ENCODE measurements around the gene BCR. TPM values are rescaled to one million over a fixed set of nuclear protein-coding genes. Genes with fewer than 3 reads are reported as not detected.
A peak's percentile ranks its signal among the peaks of the same experiment; 100 is the strongest.

The BCR gene
- total and polyA plus RNA-seq, 12 donors, result 10.9 to 33.4 (median 25.8) TPM

GRCh38 chr22:23226497-23226850 lies 46.2 kb downstream of the BCR start:
- no peak for TF ChIP-seq CTCF (IDR thresholded peaks at IDR 0.05)
- peaks cover 23 to 70% (median 60%) of the 10 kb centered on the region in 9 donors for H3K4me1 ChIP-seq
- intact Hi-C loops (cut with DNase I), result loop anchor here in 2 of 10 donors (5.0 to 10.0 kb wide), 2 partner anchors 44 to 48 kb away; partner anchors contain the start of gene BCR (in 2 of the 2)
- no peaks in the 10 kb centered on the region for H3K27me3 ChIP-seq
- no peak overlapping the region for H3K4me3 ChIP-seq
- peaks cover 0 to 25% (median 10%) of the 10 kb centered on the region in 11 donors for H3K9me3 ChIP-seq
- DNase-seq (no peak), ATAC-seq (no peak)
- peak overlapping the region; percentile 54 to 81 (median 77) for H3K27ac ChIP-seq
- H3K36me3 ChIP-seq, result no peaks in the 10 kb centered on the region

- intact Hi-C loops (cut with DNase I), result loop anchor here in 2 of 10 donors (5.0 to 10.0 kb wide), 2 partner anchors 45 to 47 kb away; partner anchors contain the start of gene BCR (in 2 of the 2)
- 42 to 59% methylated on average over 1 of the region's 1 CpG for WGBS, 2 donors
Measured at GRCh38 chr22:23227380-23227779, 47.1 kb downstream of the BCR start.

GRCh38 chr22:23228503-23228902 lies 48.2 kb downstream of the BCR start:
- WGBS, 2 donors, result 98 to 100% methylated on average over 2 of the region's 2 CpGs
- ATAC-seq, result no peak

More at GRCh38 chr22:23227380-23227779, 47.1 kb downstream of the BCR start:
- H3K27ac ChIP-seq, result peak overlapping the region in 9 of 10 donors; percentile 54 to 81 (median 77)
- no peak for ATAC-seq
- no peaks in the 10 kb centered on the region for H3K27me3 ChIP-seq
- no peak for DNase-seq
- peaks cover 23 to 73% (median 63%) of the 10 kb centered on the region in 9 donors for H3K4me1 ChIP-seq
- no peak overlapping the region for H3K4me3 ChIP-seq
- TF ChIP-seq CTCF (IDR thresholded peaks at IDR 0.05), result no peak
- peaks cover 0 to 25% (median 10%) of the 10 kb centered on the region in 11 donors for H3K9me3 ChIP-seq
- H3K36me3 ChIP-seq, result no peaks in the 10 kb centered on the region

GRCh38 chr22:23229646-23230045 lies 49.3 kb downstream of the BCR start:
- H3K4me1 ChIP-seq, result peaks cover 12 to 72% (median 51%) of the 10 kb centered on the region in 9 donors
- WGBS, 2 donors, result 95% methylated on average over 4 of the region's 4 CpGs
- no peaks in the 10 kb centered on the region for H3K36me3 ChIP-seq
- no peaks in the 10 kb centered on the region for H3K27me3 ChIP-seq
- H3K4me3 ChIP-seq, result no peak overlapping the region
- DNase-seq (no peak), ATAC-seq (no peak)
- H3K9me3 ChIP-seq, result peaks cover 0 to 25% (median 10%) of the 10 kb centered on the region in 11 donors
- H3K27ac ChIP-seq, result no peak overlapping the region
- intact Hi-C loops (cut with DNase I), result loop anchor here in 5 of 10 donors (5.0 to 10.0 kb wide), 3 partner anchors 45 to 47 kb away; partner anchors contain the start of gene BCR (in 5 of the 5)
- no peak for TF ChIP-seq CTCF (IDR thresholded peaks at IDR 0.05)

More at GRCh38 chr22:23228503-23228902, 48.2 kb downstream of the BCR start:
- H3K27ac ChIP-seq, result no peak overlapping the region
- no peak for TF ChIP-seq CTCF (IDR thresholded peaks at IDR 0.05)
- H3K27me3 ChIP-seq, result no peaks in the 10 kb centered on the region
- no peak for DNase-seq
- intact Hi-C loops (cut with DNase I), result loop anchor here in 2 of 10 donors (5.0 to 10.0 kb wide), 2 partner anchors 46 kb away; partner anchors contain the start of gene BCR (in 2 of the 2)
- H3K36me3 ChIP-seq, result no peaks in the 10 kb centered on the region
- H3K9me3 ChIP-seq, result peaks cover 0 to 25% (median 10%) of the 10 kb centered on the region in 11 donors
- H3K4me1 ChIP-seq, result peaks cover 18 to 73% (median 60%) of the 10 kb centered on the region in 9 donors
- H3K4me3 ChIP-seq, result no peak overlapping the region
